GM18505 (cell line): Measurements from ENCODE around the gene FAM151B.
"Not testable (repeated sequence)": the region's sequence is repeated elsewhere in the genome, so short reads cannot be mapped to it uniquely, and the experiment has no call there.

ENCODE experiments used
- ATAC-seq: cut with Tn5 transposase; IDR thresholded peaks from one replicate; pipeline ENCODE4 v1.9.1; 2021; ENCODE audit not compliant: unreplicated experiment
- POLR2A ChIP-seq: IDR thresholded peaks from 4 replicates; pipeline ENCODE4 v1.6.1; 2011; ENCODE audit warnings: borderline replicate concordance; ENCODE audit not compliant: insufficient read depth, insufficient read length; ENCODE audit errors: extremely low read depth

The FAM151B gene

GRCh38 chr5:80481019-80481893 lies 6.6 kb upstream of the FAM151B start:
- TF ChIP-seq POLR2A = no peak
- ATAC-seq = no peak

DNA sequence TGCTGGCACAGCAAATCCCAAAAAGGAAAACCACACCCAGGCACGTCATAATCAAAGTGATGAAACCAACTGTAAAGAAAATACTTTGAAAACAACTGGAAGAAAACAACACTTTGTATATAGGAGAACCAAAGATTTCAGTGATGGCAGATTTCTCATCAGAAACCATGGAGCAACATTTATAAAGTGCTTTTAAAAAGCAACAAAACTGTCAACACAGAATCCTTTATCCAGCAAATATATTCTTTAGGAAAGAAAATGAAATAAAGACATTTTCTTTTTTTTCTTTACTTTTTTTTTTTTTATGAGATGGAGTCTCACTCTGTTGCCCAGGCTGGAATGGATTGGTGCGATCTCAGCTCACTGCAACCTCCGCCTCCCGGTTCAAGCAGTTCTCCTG lies 5.3 kb upstream of the FAM151B start:
- TF ChIP-seq POLR2A = no peak
- ATAC-seq = no peak

- no peak for TF ChIP-seq POLR2A
- ATAC-seq = no peak
These were observed 4.2 kb upstream of the FAM151B start for GRCh38 chr5:80483636-80484232.

- ATAC-seq = no peak
These were observed 464 bp upstream of the FAM151B start for GRCh38 chr5:80487444-80487828.

GRCh38 chr5:80491296-80491695 lies 3.4 kb downstream of the FAM151B start:
- ATAC-seq = no peak
- TF ChIP-seq POLR2A = no peak

More at GRCh38 chr5:80487444-80487828, 464 bp upstream of the FAM151B start:
- no peak for TF ChIP-seq POLR2A

GRCh38 chr5:80492741-80493140 lies 4.8 kb downstream of the FAM151B start:
- ATAC-seq = no peak
- TF ChIP-seq POLR2A = no peak

GRCh38 chr5:80493443-80493842 lies 5.5 kb downstream of the FAM151B start:
- ATAC-seq = not testable (repeated sequence)

DNA sequence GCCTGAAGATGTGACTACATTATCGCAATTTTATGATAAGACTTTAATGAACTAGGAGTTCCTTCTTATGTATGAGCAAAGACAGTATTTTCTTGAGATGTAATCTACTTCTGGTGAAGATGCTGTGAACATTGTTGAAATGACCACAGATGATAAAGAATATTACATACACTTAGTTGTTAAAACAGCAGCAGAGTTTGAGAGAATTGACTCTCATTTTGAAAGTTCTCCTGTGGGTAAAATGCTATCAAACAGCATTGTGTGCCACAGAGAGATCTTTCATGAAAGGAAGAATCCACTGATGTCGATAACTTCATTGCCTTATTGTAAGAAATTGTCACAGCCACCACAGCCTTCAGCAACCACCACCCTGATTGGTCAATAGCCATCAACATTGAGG lies 8.0 kb downstream of the FAM151B start:
- TF ChIP-seq POLR2A = no peak
- ATAC-seq = no peak

DNA sequence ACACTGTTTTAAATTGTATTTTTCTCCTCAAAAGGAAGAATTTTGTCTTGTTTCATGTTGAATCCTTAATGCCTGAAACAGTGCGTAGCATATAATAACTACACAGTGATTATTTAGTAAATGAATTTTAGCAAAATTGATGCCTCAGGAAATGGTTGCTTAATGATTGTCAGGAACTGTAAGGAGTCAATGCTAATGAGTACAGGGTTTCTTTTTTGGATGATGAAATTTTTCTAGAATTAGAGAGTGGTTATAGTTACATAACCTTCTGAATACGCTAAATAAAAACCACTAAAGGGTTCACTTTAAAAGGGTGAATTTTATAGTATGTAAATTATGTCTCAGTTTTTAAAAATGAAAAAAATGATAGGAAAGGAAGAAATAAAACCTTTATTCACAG lies 14.9 kb downstream of the FAM151B start:
- no peak for ATAC-seq
- no peak for TF ChIP-seq POLR2A

- no peak for TF ChIP-seq POLR2A
- ATAC-seq = no peak
These were observed 15.7 kb downstream of the FAM151B start for GRCh38 chr5:80503641-80504040.

GRCh38 chr5:80504833-80505232 lies 16.9 kb downstream of the FAM151B start:
- no peak for TF ChIP-seq POLR2A
- ATAC-seq = no peak

- no peak for TF ChIP-seq POLR2A
- no peak for ATAC-seq
These were observed 19.8 kb downstream of the FAM151B start for GRCh38 chr5:80507663-80508062.

GRCh38 chr5:80508844-80509243 lies 20.9 kb downstream of the FAM151B start:
- TF ChIP-seq POLR2A = no peak
- no peak for ATAC-seq

GRCh38 chr5:80509362-80509761 lies 21.5 kb downstream of the FAM151B start:
- ATAC-seq = no peak
- TF ChIP-seq POLR2A = no peak
